GM18873 (cell line): Measurements from ENCODE around the gene HS6ST3.

ENCODE experiments used
- ATAC-seq: cut with Tn5 transposase; IDR thresholded peaks from one replicate; pipeline ENCODE4 v1.9.1; 2021; ENCODE audit warnings: mild to moderate bottlenecking, moderate library complexity, moderate number of reproducible peaks; ENCODE audit not compliant: unreplicated experiment, low FRiP score

HS6ST3 gene

GRCh38 chr13:96636001-96636709 lies 546.2 kb downstream of the HS6ST3 start:
- ATAC-seq: no peak

DNA sequence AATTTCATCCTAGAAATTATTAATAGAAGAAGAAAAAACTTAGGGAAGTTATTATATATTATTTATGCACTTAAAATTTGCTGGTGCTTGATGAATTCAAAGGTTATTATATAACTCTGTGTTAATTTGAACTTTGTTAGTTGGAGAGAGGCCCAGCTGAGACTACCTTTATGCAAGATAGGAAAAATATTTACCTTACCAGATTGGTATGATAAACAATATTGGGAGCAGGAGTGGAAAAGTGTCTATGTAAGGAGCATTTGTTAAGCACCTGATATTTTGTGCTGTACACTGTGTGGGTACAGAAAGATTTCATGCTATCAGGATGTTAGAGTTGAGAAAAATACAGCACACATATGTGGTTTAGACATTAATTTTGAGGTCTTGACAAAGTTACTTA lies 547.1 kb downstream of the HS6ST3 start:
- no peak for ATAC-seq

- ATAC-seq: no peak
Observed at GRCh38 chr13:96646101-96646500, 556.2 kb downstream of the HS6ST3 start.

GRCh38 chr13:96646515-96647211 lies 556.8 kb downstream of the HS6ST3 start:
- no peak for ATAC-seq

- ATAC-seq: no peak
Observed at GRCh38 chr13:96650301-96650886, 560.5 kb downstream of the HS6ST3 start.

GRCh38 chr13:96651598-96651997 lies 561.7 kb downstream of the HS6ST3 start:
- no peak for ATAC-seq

DNA sequence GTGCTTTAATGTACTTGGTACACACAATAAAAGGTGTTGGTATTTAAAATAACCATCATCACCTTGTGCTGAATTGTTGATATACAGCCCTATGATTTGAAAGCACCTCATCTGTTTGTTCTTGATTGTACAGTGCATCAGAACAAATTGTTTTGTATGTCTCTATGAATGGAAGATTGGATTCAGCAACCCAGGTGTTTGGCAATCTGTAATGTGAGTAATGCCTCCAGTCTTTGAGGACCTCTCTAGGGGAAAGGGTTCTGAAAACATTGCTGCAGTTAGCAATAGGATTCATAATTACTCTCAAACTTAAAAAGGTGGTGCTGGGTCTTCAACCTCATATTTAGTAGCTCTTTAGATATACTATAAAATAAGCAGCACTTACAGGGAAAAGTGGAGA lies 562.6 kb downstream of the HS6ST3 start:
- ATAC-seq: no peak

GRCh38 chr13:96661612-96662011 lies 571.7 kb downstream of the HS6ST3 start:
- no peak for ATAC-seq

GRCh38 chr13:96662036-96662435 lies 572.1 kb downstream of the HS6ST3 start:
- ATAC-seq: no peak

DNA sequence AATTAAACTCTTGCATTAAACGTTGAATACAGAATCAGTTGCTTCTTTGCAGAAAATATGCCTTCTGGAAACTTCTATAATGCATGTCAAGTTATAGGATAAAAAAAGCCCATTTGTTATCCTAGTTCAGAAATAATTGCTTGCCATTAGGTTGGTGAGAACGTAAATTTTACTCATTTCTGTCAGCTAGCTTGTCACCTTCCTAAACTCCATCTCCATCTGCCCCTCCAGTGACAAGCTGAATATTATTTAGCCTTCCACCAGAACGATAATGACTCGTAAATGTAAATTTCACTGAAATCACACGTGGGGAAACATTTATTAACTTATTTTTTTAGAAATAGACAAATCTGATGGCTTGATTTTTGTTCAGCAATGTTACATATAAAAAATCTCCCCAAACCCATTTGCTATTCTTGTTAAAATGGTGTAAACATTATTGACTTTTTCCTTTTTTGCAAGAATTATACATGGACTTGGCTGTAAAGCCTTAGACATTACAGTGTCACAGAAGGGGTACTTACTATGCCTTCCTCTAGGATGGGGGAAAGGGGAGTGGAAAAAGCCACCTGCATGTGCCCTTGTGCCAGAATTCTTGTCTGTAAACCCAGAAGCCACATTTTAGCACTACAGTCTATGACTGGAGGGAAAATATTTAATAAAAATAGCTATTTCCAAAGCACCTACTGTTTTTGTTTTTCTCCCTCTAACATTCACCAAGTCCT lies 577.5 kb downstream of the HS6ST3 start:
- ATAC-seq: no peak

GRCh38 chr13:96671073-96671472 lies 581.2 kb downstream of the HS6ST3 start:
- no peak for ATAC-seq

- ATAC-seq: no peak
Observed at GRCh38 chr13:96672016-96672415, 582.1 kb downstream of the HS6ST3 start.

GRCh38 chr13:96673825-96674224 lies 583.9 kb downstream of the HS6ST3 start:
- ATAC-seq: no peak

DNA sequence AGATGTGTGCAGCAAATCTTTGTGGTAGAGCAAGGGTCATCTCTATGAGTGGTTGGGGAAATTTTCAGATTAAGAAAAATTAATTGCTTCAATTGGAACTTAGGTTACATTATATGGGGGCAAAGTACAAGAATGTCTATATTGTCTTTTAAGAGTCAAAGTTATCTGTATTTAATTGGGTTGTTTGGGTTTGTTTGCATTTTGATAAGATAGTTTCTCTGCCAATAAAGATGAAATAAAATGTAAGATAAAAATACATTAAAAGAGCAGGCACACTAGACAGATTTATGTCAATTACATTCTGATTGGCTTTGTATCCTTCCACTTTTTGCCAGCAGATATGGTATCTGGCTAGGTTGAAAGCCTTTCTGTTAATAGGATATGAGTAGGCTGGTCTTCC lies 587.1 kb downstream of the HS6ST3 start:
- ATAC-seq: no peak

DNA sequence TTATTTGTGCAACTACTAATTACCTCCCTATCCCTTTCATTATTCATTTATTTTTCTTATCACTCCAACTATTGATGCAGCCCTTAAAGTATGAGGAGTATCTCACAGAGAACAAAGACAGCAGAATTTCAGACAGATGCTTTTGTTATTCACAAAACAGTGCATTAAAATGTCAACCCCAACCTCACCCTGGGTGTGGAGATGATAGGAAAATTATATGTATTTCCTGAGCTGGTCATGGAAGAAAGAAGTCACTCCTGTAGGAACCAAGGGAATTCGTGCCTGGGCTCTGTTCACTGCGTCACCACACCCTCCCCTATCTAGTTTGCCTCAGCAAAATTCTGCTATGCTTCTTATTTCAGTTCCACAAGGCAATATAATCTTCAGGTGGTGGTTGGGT lies 588.9 kb downstream of the HS6ST3 start:
- no peak for ATAC-seq

DNA sequence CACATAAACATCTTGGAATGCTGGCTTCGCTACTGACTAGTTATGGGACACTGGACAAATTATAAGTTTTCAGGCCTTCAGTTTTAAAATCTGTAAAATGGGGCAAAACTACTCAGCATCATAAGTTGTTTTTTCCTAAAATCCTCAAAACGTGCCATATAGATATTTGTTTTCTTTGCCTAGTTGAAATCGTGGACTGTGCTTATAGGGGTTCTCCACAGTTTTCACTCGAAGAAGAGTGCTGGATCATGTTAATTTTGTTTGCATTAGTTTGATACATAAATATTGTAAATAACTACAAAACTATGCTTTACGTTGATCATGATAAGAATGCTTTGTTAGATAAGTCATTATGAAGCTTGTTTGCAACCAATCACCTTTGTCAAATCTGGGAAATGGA lies 591.0 kb downstream of the HS6ST3 start:
- no peak for ATAC-seq

- no peak for ATAC-seq
Observed at GRCh38 chr13:96681766-96682165, 591.9 kb downstream of the HS6ST3 start.

DNA sequence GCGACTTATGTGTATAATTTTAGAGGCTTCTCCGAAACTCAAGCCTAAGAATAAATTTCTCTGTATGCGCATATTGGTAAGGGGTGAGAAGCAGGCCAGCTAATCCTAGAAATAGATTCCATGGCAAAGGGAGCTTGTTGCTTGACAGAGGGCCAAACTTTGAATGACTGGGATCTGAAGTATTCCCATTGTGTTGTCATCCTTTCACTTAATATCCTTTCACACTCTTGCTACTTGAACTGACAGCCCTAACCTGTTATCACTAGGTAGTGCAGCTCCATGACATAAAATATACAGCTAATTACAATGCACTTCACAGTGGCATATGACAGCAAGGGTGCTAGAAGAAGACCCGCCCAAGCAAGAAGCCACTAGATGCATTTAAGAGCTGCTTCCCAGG lies 594.6 kb downstream of the HS6ST3 start:
- ATAC-seq: no peak

- ATAC-seq: no peak
Observed at GRCh38 chr13:96684907-96685306, 595.0 kb downstream of the HS6ST3 start.

GRCh38 chr13:96686286-96686685 lies 596.4 kb downstream of the HS6ST3 start:
- ATAC-seq: no peak

DNA sequence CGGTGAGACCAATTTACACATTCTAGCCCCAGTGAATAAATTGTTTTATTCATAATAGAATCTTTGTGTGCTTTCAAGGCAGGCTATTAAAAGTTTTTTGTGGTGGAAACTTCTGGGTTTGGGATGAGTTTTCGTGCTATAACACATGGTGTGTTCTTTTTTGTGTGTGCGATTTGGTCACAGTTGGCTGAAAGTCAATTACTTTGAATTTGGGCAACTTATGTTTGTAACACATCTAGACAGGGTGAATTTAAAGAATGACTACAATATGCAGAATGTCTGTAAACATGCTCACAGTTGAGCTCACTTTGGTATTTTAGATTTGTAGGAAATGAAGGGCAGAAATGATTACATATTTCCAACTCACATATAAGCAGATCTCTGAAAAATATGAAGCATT lies 597.3 kb downstream of the HS6ST3 start:
- no peak for ATAC-seq
